ENCODE data around the gene BTBD17.
A peak's percentile ranks its signal among the peaks of the same experiment; 100 is the strongest.

BTBD17 gene

GRCh38 chr17:74368341-74369081 is 6.8 kb upstream of the BTBD17 start:
- DNase-seq (ENCODE audit: low read depth), result peak; percentile 46
- no peak overlapping the region for H3K4me3 ChIP-seq (ENCODE audit: low read length)
- peak; percentile 83 for TF ChIP-seq CTCF (conservative IDR thresholded peaks at IDR 0.05; ENCODE audit: low read length)

GRCh38 chr17:74367206-74367605 is 5.5 kb upstream of the BTBD17 start, which contains the start of gene GPR142:
GPR142 (plus strand) TSS chr17:74367506; CDS start chr17:74369541, 2,035 bp downstream.
- no peak for DNase-seq (ENCODE audit: low read depth)
- TF ChIP-seq CTCF (conservative IDR thresholded peaks at IDR 0.05; ENCODE audit: low read length), result no peak
- H3K4me3 ChIP-seq (ENCODE audit: low read length), result no peak within 1 kb of the TSS

- no peak overlapping the region for H3K4me3 ChIP-seq (ENCODE audit: low read length)
- no peak for DNase-seq (ENCODE audit: low read depth)
- TF ChIP-seq CTCF (conservative IDR thresholded peaks at IDR 0.05; ENCODE audit: low read length), result no peak
These were observed 1.3 kb upstream of the BTBD17 start for GRCh38 chr17:74362810-74363498.

- no peak overlapping the region for H3K4me3 ChIP-seq (ENCODE audit: low read length)
- no peak for TF ChIP-seq CTCF (conservative IDR thresholded peaks at IDR 0.05; ENCODE audit: low read length)
- DNase-seq (ENCODE audit: low read depth), result no peak
These were observed 369 bp upstream of the BTBD17 start for GRCh38 chr17:74362069-74362405.

- TF ChIP-seq CTCF (conservative IDR thresholded peaks at IDR 0.05; ENCODE audit: low read length), result no peak
- H3K4me3 ChIP-seq (ENCODE audit: low read length), result no peak overlapping the region
- DNase-seq (ENCODE audit: low read depth), result no peak
These were observed 804 bp downstream of the BTBD17 start for GRCh38 chr17:74360899-74361229.

GRCh38 chr17:74359916-74360315 is 1.8 kb downstream of the BTBD17 start:
- no peak for DNase-seq (ENCODE audit: low read depth)
- no peak overlapping the region for H3K4me3 ChIP-seq (ENCODE audit: low read length)
- TF ChIP-seq CTCF (conservative IDR thresholded peaks at IDR 0.05; ENCODE audit: low read length), result no peak

- TF ChIP-seq CTCF (conservative IDR thresholded peaks at IDR 0.05; ENCODE audit: low read length), result no peak
- DNase-seq (ENCODE audit: low read depth), result no peak
- no peak overlapping the region for H3K4me3 ChIP-seq (ENCODE audit: low read length)
These were observed 3.0 kb downstream of the BTBD17 start for GRCh38 chr17:74358697-74359096.

All from AG10803 (cell line).